ENCODE data around the gene C11orf54. TPM values are rescaled to one million over a fixed set of nuclear protein-coding genes. Genes with fewer than 3 reads are reported as not detected.
A peak's percentile ranks its signal among the peaks of the same experiment; 100 is the strongest.

Gene C11orf54
- total RNA-seq = 48.8 and 50.0 TPM in 2 replicates
- long read RNA-seq, full-length matches to known transcripts = 117 of 172 reads
- long read RNA-seq, partial matches to known transcripts = 14 of 172 reads
- long read RNA-seq, other reads (novel, unspliced or antisense) = 41 of 172 reads

DNA sequence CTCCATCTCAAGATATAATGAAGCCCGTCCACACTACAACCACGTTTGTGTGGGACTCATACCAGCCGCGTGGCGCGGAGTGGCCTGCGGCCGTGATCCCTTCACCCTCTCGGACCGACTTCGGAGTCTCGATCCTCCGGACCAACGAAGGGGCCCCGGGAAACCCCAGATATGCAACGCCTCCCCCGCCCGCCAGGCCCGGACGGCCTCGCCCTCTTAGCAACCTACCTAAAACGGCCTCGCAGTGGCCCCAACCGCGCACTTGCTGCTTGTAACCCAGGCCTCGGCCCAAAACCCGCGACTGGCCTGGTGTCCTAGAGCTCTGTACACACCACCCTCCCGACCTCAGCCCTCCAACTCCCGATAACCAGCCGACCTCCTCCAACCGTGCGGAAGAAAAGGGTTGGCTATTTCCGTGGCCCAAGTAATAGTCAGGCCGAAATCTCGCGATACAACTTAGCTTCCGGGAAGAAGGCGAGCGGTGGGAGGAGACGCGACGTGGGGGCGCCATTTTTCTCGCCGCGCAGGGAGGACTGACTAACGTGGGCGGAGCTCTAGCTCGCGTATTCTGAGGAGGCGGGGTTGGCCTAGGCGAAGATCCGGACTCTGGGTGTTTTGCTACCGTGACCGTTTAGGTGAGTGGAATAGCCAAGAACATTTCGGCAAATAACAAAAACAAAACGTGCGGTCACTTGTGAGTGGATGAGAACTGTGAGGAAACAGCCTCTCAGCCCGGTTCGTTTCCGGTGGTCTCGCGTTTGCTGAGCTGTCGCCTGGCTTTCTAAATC, at the start of gene C11orf54, which contains the start of gene TAF1D:
Gene C11orf54 (plus strand): TSS at position 579 of the 788 bp plus-strand sequence. CDS start 5,722 bp downstream, outside the sequence.
Gene TAF1D (minus strand): TSS at position 402 of the 788 bp plus-strand sequence. CDS start 2,191 bp downstream, outside the sequence.
- H3K4me1 Mint-ChIP-seq (ENCODE audit: low read depth) = peaks cover 63% of the 10 kb centered on the region

DNA sequence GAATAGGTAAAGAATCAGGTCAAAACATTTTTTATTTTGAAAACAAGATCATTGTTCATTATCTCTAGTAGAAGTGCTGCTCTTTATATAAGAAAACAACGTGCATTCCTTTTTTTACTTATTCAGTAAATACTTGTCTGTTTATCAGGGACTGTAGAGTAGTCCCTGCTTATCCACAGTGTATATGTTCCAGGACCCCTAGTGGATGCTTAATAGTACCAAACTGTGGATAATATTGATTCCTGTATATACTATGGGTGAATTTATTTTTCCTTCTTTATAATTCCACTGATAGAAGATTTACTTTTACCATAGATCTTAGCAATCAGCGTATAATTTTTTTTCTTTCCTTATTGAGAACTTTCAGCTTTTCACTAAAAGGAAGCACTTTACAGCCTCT, 47.4 kb upstream of the C11orf54 start:
- Mint-ChIP-seq H3K4me1 (ENCODE audit: low read depth) (no peaks in the 10 kb centered on the region), H3K9me3 (ENCODE audit: low read depth) (no peaks in the 10 kb centered on the region), H3K27ac (no peak overlapping the region), H3K36me3 (ENCODE audit: insufficient read depth) (peaks cover 24% of the 10 kb centered on the region), H3K4me3 (ENCODE audit: low read depth) (no peak overlapping the region), H3K27me3 (no peaks in the 10 kb centered on the region)
- no peak for DNase-seq (ENCODE audit: low spot score, unreplicated experiment)
- TF ChIP-seq, protein P1, sequence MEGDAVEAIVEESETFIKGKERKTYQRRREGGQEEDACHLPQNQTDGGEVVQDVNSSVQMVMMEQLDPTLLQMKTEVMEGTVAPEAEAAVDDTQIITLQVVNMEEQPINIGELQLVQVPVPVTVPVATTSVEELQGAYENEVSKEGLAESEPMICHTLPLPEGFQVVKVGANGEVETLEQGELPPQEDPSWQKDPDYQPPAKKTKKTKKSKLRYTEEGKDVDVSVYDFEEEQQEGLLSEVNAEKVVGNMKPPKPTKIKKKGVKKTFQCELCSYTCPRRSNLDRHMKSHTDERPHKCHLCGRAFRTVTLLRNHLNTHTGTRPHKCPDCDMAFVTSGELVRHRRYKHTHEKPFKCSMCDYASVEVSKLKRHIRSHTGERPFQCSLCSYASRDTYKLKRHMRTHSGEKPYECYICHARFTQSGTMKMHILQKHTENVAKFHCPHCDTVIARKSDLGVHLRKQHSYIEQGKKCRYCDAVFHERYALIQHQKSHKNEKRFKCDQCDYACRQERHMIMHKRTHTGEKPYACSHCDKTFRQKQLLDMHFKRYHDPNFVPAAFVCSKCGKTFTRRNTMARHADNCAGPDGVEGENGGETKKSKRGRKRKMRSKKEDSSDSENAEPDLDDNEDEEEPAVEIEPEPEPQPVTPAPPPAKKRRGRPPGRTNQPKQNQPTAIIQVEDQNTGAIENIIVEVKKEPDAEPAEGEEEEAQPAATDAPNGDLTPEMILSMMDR (IDR thresholded peaks at IDR 0.05; ENCODE audit: unreplicated experiment) = peak; percentile 39

More for the DNA sequence above, at the start of gene C11orf54, which contains the start of gene TAF1D:
- peak; percentile 91 for DNase-seq (ENCODE audit: low spot score, unreplicated experiment)
- Mint-ChIP-seq H3K9me3 (ENCODE audit: low read depth) (no peaks in the 10 kb centered on the region), H3K36me3 (ENCODE audit: insufficient read depth) (peaks cover 20% of the 10 kb centered on the region), H3K27ac (peak within 1 kb of the TSS; percentile 100), H3K4me3 (ENCODE audit: low read depth) (peak within 1 kb of the TSS; percentile 97), H3K27me3 (no peaks in the 10 kb centered on the region)
- TF ChIP-seq, protein P1 (IDR thresholded peaks at IDR 0.05; ENCODE audit: unreplicated experiment) = no peak

DNA sequence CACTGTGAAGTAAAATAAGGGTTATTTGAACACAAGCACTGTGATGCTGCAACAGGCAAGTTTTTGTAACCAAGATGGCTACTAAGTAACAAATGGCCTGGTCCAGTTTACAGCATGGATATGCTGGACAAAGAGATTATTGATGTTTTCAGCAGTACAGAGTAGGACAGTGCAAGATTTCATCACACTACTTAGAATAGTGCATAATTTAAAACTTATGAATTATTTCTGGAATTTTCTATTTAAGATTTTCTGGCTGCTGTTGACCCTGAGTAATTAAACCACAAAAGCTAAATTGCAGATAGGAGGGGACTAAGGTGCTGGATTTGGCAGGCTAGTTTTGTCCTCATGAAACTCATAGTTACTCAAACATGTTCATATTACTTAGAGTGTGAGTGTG, 46.9 kb upstream of the C11orf54 start:
- H3K27me3 Mint-ChIP-seq = no peaks in the 10 kb centered on the region
- no peaks in the 10 kb centered on the region for H3K4me1 Mint-ChIP-seq (ENCODE audit: low read depth)
- H3K36me3 Mint-ChIP-seq (ENCODE audit: insufficient read depth) = peaks cover 24% of the 10 kb centered on the region
- TF ChIP-seq, protein P1 (IDR thresholded peaks at IDR 0.05; ENCODE audit: unreplicated experiment) = no peak
- no peak overlapping the region for H3K4me3 Mint-ChIP-seq (ENCODE audit: low read depth)
- no peaks in the 10 kb centered on the region for H3K9me3 Mint-ChIP-seq (ENCODE audit: low read depth)
- no peak for DNase-seq (ENCODE audit: low spot score, unreplicated experiment)
- H3K27ac Mint-ChIP-seq = no peak overlapping the region

DNA sequence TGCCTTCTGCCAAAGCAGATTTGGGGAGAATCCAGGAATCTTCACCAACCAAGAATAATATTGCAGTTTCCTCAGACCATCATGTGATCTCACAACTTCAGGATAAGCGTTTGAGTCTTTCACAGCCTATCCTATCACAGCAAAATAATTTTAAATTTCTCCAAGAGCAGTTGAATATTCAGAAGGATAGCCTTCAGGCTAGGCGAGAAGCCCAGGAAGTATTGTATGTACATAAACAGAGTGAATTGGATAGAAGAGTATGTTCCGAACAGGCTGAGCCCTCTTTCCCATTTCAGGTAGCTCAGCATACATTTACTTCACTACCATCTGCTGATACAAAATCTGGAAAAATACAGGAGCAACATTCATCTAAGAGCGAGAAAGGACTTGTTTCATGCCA, 43.9 kb upstream of the C11orf54 start:
- Mint-ChIP-seq H3K9me3 (ENCODE audit: low read depth) (no peaks in the 10 kb centered on the region), H3K4me1 (ENCODE audit: low read depth) (no peaks in the 10 kb centered on the region), H3K36me3 (ENCODE audit: insufficient read depth) (peaks cover 27% of the 10 kb centered on the region), H3K27me3 (no peaks in the 10 kb centered on the region), H3K27ac (no peak overlapping the region), H3K4me3 (ENCODE audit: low read depth) (no peak overlapping the region)
- DNase-seq (ENCODE audit: low spot score, unreplicated experiment) = no peak
- TF ChIP-seq, protein P1 (IDR thresholded peaks at IDR 0.05; ENCODE audit: unreplicated experiment) = no peak

DNA sequence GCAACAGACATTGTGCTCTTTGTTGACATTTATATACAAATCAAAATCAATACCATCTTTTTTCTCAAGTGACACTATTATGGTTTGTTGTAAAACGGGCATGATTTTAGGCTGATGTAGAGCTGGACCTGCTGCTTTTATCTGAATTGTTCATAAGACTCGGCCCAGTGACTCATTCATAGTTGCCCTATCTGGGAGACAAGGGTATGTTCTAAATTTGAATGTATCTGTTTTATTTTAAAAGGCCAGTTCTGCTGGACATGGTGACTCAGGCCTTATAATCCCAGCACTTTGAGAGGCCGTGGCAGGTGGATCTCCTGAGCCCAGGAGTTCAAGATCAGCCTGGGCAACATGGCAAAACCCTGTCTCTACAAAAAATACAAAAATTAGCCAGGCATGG, 40.6 kb upstream of the C11orf54 start:
- Mint-ChIP-seq H3K9me3 (ENCODE audit: low read depth) (no peaks in the 10 kb centered on the region), H3K27ac (no peak overlapping the region), H3K4me1 (ENCODE audit: low read depth) (no peaks in the 10 kb centered on the region), H3K4me3 (ENCODE audit: low read depth) (no peak overlapping the region), H3K36me3 (ENCODE audit: insufficient read depth) (peaks cover 34% of the 10 kb centered on the region), H3K27me3 (no peaks in the 10 kb centered on the region)
- TF ChIP-seq, protein P1 (IDR thresholded peaks at IDR 0.05; ENCODE audit: unreplicated experiment) = no peak
- DNase-seq (ENCODE audit: low spot score, unreplicated experiment) = no peak
